Mucosa of rectum (tissue), 2 donors: Measurements from ENCODE around the gene SBK3.

Experiments used
- H3K27ac ChIP-seq, 2 donors: one replicate each; pipeline ENCODE4 v1.7.0; 2013; ENCODE audit warnings: inconsistent platforms in 2 of 2, low read depth in 2 of 2, low read length in 2 of 2
- H3K27me3 ChIP-seq, 2 donors: one replicate each; pipeline ENCODE4 v1.7.0; 2013; ENCODE audit warnings: low read length in 2 of 2; ENCODE audit not compliant: control insufficient read depth in 2 of 2, insufficient read depth in 2 of 2
- H3K36me3 ChIP-seq, 2 donors: one replicate each; pipeline ENCODE4 v1.7.0; 2013; ENCODE audit warnings: low read length in 2 of 2; ENCODE audit not compliant: control insufficient read depth in 2 of 2, insufficient read depth in 2 of 2
- H3K4me1 ChIP-seq, 2 donors: one replicate each; pipeline ENCODE4 v1.7.0; 2013; ENCODE audit warnings: low read length in 2 of 2, mild to moderate bottlenecking in 1 of 2; ENCODE audit not compliant: control insufficient read depth in 2 of 2, insufficient read depth in 2 of 2
- H3K4me3 ChIP-seq, 2 donors: one replicate each; pipeline ENCODE4 v1.7.0; 2013; ENCODE audit warnings: low read length in 2 of 2
- H3K9ac ChIP-seq, 2 donors: one replicate each; pipeline ENCODE4 v1.7.0; 2013; ENCODE audit warnings: low read length in 2 of 2, low read depth in 1 of 2, mild to moderate bottlenecking in 1 of 2
- H3K9me3 ChIP-seq, 2 donors: one replicate each; pipeline ENCODE4 v1.7.0; 2013; ENCODE audit warnings: low read length in 2 of 2; ENCODE audit not compliant: control insufficient read depth in 2 of 2
- donor health status: healthy.
- donor health status: Normal muscosa, but diverticular disease.

The SBK3 gene

GRCh38 chr19:55552620-55553019 lies 7.3 kb upstream of the SBK3 start:
- Histone ChIP-seq H3K27me3 (peaks cover 0 to 3% of the 10 kb centered on the region in 2 donors), H3K4me1 (peaks cover 5 to 9% of the 10 kb centered on the region in 2 donors), H3K36me3 (no peaks in the 10 kb centered on the region), H3K9ac (no peak overlapping the region), H3K4me3 (no peak overlapping the region), H3K27ac (no peak overlapping the region), H3K9me3 (no peaks in the 10 kb centered on the region)

GRCh38 chr19:55552206-55552605 lies 6.9 kb upstream of the SBK3 start:
- Histone ChIP-seq H3K27me3 (peaks cover 0 to 3% of the 10 kb centered on the region in 2 donors), H3K9ac (no peak overlapping the region), H3K36me3 (no peaks in the 10 kb centered on the region), H3K27ac (no peak overlapping the region), H3K9me3 (no peaks in the 10 kb centered on the region), H3K4me3 (no peak overlapping the region), H3K4me1 (peaks cover 5 to 10% of the 10 kb centered on the region in 2 donors)

DNA sequence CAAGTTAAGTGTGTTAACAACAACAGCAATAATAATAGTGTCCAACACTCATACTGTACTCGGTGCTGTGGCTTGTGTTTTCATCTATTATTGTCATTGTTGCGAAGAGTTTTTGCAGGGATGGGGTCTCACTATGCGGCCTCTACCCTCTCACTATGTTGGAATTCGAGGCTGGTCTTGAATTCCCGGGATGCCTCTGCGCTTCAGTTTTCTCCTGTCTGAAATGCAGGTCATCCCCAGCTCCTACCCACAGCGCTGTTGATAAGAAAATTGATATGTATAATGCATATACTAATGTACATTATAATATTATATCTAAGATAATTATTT lies 4.9 kb upstream of the SBK3 start:
- Histone ChIP-seq H3K27ac (no peak overlapping the region), H3K27me3 (peaks cover 0 to 3% of the 10 kb centered on the region in 2 donors), H3K9me3 (no peaks in the 10 kb centered on the region), H3K4me3 (peak overlapping the region; percentile 38 to 53), H3K36me3 (no peaks in the 10 kb centered on the region), H3K9ac (no peak overlapping the region), H3K4me1 (peaks cover 5 to 11% of the 10 kb centered on the region in 2 donors)

DNA sequence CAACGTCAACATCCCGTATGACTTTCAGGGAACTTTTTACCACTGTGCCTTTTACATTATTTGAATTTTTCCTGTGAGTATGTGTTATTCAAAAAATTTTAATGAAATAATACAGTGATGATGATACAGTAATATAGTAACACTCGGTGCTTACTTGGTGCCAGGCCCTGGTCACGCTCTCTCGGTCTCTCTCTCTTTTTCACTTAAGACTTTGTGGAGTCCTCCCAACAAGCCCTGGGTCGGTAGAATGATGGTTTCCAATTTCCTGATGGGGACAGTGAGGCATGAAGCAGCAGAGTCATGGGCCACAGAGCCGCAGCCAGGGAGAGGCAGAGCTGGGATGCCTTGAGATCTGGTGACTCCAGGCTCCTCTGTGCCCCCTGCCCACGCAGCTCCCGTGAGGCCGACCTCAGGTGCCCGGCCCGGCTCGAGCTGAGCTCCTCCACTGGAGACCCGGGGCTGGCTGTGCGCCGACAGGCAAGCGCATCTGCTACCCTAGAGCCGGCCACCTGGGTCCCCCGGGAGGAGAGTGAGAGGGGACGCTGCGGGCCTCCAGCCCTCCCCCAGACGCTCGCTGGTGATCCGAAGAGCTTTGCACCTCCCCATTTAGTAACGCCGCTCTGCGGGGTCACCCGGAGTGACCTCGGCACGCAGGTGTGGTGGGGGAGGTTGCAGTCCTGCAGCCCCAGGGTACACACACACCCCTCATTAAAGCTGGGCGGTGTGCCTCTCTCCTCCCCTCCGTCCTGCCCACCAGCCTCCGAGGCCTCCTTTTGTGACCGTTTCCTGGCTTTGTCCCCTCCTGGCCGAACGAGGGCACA lies 4.4 kb upstream of the SBK3 start:
- Histone ChIP-seq H3K27ac (peak overlapping the region in 1 of 2 donors; percentile 36), H3K36me3 (no peaks in the 10 kb centered on the region), H3K4me3 (peak overlapping the region; percentile 38 to 53), H3K4me1 (peaks cover 5 to 11% of the 10 kb centered on the region in 2 donors), H3K9me3 (no peaks in the 10 kb centered on the region), H3K9ac (peak overlapping the region in 1 of 2 donors; percentile 33), H3K27me3 (peaks cover 0 to 3% of the 10 kb centered on the region in 2 donors)

DNA sequence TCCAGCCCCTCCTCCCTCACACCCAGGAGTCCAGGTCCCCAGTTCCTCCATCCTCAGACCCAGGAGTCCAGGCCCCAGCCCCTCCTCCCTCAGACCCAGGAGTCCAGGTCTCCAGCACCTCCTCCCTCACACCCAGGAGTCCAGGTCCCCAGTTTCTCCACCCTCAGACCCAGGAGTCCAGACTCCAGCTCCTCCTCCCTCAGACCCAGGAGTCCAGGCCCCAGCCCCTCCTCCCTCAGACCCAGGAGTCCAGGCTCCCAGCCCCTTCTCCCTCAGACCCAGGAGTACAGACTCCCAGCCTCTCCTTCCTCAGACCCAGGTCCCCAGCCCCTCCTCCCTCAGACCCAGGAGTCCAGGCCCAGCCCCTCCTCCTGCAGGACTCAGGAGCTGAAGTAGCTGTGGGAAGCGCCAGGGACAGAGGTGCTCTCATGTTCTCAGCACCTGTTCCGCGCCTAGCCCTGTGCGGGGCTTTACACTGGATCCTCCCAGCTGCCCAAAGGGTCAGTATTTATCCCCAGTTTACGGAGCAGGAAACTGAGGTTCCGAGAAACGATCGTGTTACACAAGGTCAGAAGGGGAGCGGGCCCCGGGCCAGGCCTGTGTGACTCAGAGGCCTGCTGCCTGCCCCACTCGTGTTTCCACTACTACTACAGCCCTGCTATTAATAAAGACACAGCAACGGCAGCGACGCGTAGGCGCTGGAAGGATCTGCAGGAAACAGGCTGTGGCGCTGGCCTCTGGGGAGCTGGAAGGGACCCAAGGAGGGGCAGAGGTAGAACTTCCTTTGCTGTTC lies 1.7 kb upstream of the SBK3 start:
- Histone ChIP-seq H3K36me3 (no peaks in the 10 kb centered on the region), H3K9ac (no peak overlapping the region), H3K27me3 (peaks cover 0 to 3% of the 10 kb centered on the region in 2 donors), H3K4me1 (peaks cover 5 to 11% of the 10 kb centered on the region in 2 donors), H3K9me3 (no peaks in the 10 kb centered on the region), H3K4me3 (no peak overlapping the region), H3K27ac (peak overlapping the region; percentile 56 to 58)

DNA sequence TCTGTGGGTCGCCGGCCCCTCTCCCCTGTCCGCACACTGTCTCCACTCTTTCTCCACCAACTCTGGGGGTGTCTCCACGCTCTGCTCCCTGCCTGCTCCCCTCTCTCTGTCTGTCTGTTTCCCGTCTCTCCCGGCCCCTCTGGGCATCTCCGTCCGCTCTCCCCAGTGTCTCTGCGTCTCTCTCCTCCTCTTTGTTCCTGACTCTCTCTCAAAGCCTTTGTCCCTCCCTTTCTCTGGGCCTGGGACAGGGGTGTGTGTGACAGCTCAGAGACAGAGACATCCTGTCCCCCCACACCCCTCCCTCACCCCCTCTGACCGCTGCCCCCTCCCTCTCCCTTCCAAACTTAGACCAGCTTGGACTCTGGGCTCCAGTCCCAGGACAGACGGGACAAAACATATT lies 668 bp upstream of the SBK3 start:
- Histone ChIP-seq H3K9me3 (no peaks in the 10 kb centered on the region), H3K36me3 (no peaks in the 10 kb centered on the region), H3K27ac (peak overlapping the region in 1 of 2 donors; percentile 7), H3K4me3 (no peak overlapping the region), H3K4me1 (peaks cover 5 to 11% of the 10 kb centered on the region in 2 donors), H3K9ac (no peak overlapping the region), H3K27me3 (peaks cover 0 to 3% of the 10 kb centered on the region in 2 donors)

- Histone ChIP-seq H3K4me3 (no peak overlapping the region), H3K36me3 (no peaks in the 10 kb centered on the region), H3K9me3 (no peaks in the 10 kb centered on the region), H3K27ac (no peak overlapping the region), H3K9ac (no peak overlapping the region), H3K4me1 (peaks cover under 1 to 7% of the 10 kb centered on the region in 2 donors), H3K27me3 (no peaks in the 10 kb centered on the region)
These were observed 435 bp downstream of the SBK3 start for GRCh38 chr19:55544776-55545439.

GRCh38 chr19:55544014-55544413 lies 1.3 kb downstream of the SBK3 start:
- Histone ChIP-seq H3K4me3 (no peak overlapping the region), H3K4me1 (peaks cover 0 to 2% of the 10 kb centered on the region in 2 donors), H3K27me3 (no peaks in the 10 kb centered on the region), H3K27ac (no peak overlapping the region), H3K9ac (no peak overlapping the region), H3K36me3 (no peaks in the 10 kb centered on the region), H3K9me3 (no peaks in the 10 kb centered on the region)

DNA sequence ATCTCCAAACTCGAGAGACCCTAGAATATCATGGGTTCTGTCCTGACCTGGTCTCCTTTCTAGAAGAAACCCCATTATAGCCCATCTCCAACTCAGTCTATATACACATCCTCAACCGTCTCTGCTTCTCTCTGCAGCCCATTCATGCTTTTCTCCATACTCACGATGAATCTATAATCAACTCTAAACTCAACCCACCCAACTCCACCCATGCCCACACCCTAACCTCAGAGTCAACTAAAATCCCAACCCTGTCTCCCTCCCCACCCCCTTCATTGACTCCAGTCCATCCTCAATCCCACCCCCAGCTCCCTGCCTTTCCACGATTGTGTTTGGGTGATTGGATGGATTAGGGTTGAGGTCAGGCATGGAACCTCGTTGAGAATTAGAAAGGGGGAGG lies 1.8 kb downstream of the SBK3 start:
- H3K9ac ChIP-seq: no peak overlapping the region
- H3K4me1 ChIP-seq: peaks cover 0 to 2% of the 10 kb centered on the region in 2 donors
- no peaks in the 10 kb centered on the region for H3K27me3 ChIP-seq
- H3K4me3 ChIP-seq: no peak overlapping the region
- no peak overlapping the region for H3K27ac ChIP-seq
- H3K36me3 ChIP-seq: no peaks in the 10 kb centered on the region
- no peaks in the 10 kb centered on the region for H3K9me3 ChIP-seq
